Activated CD4-positive, alpha-beta T cell treated with anti-CD3 and anti-CD28 coated beads for 4 hours (primary cell): ENCODE results near the gene SH2D5.
A peak's percentile ranks its signal among the peaks of the same experiment; 100 is the strongest.

ENCODE experiments used
- DNase-seq, 2 donors: peaks; one replicate each; pipeline ENCODE4 v3.0.0-alpha.2; 2020

The SH2D5 gene

DNA sequence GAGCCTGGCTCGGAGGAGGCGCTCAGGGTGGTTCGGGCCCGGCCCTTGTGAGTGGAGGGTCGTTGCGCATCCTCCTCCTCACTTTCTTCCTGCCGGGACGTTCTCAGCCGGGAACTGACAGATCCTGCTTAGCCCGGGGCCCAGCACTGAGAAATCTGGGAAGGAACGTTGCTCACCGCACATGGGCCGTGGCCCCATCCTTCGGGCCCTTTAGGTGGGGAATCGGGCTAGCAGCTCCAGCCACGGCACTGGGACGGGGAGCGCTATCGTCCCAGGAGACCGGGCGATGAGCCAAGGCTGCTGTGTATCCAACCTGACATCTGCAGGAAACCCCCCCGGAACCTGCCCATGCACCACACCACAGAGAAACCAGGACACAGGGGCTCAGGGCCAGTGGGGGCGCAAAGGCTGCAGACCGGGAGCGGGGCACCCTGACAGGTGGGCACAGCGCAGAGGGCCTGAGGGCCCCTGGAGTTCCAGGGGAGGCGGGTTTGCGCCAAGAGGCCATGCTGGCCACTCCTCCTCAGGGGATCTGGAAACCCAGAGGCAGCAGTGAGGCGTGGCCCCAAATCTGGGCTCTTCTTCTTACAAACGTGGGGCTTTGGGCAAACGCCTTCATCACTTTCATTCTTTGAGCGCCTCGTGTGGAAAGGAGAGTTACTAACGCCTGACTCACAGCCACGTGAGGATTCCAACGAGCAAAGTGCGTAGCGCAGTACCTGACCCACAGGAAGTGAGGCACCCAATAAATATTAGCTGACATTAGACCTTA is at the start of gene SH2D5:
Gene SH2D5, minus strand, starts transcription at position 116 of the 772 bp plus-strand sequence. CDS start 4,659 bp downstream, outside the sequence.
- peak; percentile 72 for DNase-seq

DNA sequence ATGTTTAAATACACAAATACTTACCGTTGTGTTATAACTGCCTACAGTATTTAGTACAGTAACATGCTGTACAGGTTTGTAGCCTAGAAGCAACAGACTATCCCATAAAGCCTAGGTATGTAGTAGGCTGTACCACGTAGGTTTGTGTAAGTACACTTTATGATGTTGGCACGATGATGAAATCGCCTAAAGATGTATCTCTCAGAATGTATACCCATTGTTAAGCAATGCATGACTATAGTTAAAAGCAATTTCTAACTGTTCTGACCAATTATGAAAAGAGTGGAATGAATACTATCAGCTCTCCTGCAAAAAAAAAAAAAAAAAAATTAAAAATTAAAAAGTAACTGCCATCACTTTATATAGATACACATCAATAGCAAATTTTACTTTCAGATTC is 43.2 kb upstream of the SH2D5 start:
- DNase-seq: no peak

DNA sequence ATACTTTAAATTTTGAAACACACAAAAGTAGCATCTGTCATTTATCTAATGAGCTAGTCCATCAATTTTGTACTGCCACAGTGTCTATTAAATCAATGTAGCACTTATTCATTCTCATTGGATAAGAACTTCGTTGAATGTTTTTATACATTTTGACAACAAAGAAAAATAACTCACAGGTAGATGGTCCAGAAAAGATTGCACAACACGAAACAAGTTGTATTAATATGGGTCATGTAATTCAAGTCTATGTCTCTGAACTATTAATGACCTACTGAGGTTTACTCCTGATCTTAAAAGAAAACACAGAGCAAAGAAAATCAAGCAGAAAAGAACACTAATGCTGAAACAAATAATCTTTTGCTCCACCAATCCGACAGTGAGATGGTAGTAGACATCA is 39.3 kb upstream of the SH2D5 start:
- DNase-seq: no peak

DNA sequence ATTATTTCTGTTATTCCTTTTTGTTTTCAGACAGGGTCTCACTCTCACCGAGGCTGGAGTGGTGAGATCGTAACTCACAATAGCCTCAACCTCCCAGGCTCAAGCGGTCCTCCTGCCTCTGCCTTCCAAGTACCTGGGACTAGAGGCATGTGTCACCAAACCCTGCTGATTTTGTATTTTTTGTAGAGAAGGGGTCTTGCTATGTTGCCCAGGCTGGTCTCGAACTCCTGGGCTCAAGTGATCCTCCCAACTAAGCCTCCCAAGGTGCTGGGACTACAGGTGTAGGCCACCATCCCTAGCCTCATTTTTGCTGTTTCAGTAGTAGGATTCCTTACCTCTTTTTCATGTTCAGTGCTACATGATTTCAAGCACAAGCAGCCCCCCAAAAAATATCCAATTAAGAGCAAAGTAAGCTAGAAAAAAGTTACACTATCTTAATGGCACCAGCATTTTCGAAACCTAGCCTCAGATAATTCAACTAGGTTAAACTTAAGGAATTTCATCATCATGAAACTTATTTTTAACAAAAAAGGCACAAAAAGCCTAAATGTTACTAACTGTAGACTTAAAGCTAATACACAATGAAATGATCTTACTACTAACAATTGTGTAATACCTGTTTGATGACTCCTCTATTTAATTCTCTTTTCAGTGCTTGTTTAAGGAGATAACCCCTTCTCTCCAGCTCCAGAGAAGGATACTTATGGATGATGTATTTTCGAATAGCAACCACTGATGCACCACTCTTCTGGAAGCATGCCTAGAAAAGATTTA is 38.0 kb upstream of the SH2D5 start:
- DNase-seq: no peak

DNA sequence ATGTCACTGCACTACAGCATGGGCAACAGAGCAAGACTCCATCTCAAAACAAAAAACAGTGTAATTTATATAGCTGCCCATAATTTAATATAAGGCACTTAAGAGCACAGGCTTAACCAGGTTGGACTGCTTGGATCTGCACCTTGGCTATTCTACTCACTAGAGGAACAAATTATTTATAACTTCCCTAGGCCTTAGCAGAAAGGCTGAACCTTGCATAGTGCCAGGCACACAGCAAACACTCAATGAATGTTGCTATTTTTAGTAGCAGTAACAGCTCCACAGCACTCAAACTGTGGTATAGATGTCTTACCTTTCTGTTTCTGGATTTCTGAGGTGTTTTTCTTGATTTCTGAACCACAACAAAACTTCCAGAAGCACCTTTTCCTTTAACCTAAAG is 34.8 kb upstream of the SH2D5 start:
- DNase-seq: no peak

DNA sequence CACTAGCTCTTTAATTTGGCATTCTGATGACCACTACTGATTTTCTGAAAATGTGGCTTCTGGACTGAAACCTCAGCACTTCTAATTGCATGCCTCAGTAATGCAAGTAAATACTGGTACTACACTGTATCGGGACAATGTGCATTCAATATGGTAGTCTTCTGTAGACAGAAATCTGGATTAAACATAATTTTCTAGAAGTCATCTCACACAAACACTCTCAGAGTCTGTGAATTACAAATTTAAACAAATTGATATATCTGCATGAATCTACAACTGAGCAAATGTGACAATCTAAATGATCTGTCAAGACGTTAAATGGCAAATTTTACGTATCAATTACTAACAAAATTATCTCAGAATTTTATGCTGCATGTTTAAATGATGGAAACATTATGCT is 30.9 kb upstream of the SH2D5 start:
- DNase-seq: no peak

DNA sequence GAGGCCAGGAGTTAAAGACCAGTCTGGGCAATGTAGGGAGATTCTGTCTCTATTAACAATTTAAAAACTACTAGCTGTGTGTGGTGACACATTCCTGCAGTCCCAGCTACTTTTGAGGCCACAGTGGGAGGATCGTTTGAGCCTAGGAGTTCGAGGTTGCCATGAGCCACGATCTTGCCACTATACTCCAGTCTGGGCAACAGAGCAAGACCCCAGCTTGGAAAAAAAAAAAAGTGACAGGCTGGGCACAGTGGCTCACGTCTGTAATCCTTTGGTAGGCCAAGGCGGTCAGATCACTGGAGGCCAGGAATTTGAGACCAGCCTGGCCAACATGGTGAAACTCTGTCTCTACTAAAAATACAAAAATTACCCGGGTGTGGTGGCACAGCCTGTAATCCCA is 27.8 kb upstream of the SH2D5 start:
- no peak for DNase-seq

DNA sequence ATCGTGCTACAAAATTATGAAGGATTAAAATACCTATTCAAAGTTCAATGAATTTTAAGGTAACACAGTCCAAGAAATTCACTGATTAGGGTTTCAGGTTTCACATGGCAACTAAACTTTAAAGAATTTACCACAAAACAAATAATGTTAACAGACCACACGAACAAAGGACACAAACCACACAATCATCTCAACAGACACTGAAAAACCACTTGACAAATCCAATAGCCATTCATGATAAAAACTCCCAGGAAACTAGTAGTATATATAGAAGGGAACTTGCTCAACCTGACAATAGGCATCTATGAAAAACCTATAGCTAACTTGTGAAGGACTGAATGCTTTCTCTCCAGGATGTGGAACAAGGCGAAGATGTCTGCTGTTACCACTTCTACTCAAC is 21.1 kb upstream of the SH2D5 start:
- no peak for DNase-seq

DNA sequence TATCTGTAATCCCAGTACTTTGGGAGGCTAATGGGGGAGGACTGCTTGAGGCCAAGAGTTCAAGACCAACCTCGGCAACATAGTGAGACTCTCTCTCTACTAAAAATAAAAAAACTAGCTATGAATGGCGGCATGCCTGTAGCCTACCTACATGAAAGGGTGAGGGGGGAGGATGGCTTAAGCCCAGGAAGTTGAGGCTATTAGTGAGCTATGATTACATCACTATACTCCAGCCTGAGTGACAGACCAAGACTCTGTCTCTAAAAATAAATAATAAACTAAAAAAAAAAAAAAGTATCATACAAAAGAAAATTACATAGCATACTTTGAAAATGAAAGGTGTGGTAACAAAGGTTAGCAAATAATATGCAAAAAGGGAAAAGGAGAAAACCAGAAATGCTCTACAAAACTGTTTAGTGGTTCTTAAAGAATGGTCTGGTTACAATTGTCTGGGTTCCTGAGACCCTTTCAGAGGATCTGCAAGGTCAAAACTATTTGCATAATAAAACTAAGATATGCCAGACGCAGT is 19.0 kb upstream of the SH2D5 start:
- no peak for DNase-seq

DNA sequence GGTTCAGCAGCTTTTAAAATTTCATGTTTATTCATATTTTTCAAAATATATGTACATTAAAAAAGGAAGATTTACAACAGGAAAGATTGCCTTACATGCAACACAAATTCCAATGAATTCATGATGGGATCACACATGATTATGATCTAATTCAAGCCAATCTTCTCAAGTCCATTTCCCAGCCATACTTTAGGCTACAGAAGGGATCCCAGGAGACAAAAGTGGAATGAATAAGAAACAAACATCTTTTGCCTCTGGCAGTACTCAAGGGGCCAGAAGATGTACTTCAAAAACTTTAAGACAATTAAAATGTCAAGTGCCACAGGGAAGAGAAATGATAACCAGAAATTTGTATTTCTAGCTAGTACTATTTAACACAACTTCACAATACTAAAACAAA is 10.2 kb upstream of the SH2D5 start:
- no peak for DNase-seq

DNA sequence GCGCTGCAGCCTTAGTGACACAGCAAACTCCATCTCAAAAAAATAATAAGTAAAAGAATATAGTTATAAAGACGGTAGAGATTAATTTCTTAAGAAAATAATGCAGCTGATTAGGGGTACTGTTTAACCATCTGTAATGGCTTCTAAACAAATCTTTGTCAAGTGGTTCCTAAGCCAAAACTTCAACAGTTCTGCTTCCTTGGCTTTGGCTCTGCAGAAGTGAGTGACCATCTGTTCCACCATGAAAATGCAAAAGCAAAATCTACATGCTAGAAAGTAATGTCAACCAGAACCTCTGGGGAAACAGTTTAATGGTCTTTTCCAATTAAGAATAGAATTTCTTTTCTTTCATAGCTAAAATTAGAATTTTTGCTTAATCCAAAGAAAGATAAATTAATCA is 8.3 kb upstream of the SH2D5 start:
- DNase-seq: no peak

DNA sequence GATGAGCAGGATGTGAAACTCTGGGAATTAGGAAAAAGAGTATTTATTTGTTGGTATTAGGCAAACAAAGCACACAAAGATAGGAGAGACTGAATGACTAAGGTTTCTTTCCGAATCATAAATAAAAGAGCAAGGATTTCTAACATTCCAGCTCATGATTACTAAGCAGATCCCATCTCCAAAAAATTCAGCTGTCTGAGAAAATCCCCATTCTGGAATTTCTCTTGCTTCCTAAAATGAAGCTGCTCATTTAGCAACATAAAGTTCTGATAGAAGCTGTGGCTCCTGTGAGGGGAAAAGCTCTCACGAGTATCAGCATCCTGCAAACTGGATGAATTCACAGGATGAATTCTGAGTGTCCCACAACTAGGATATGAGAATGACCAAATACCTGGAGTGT is 6.7 kb upstream of the SH2D5 start:
- DNase-seq: no peak

DNA sequence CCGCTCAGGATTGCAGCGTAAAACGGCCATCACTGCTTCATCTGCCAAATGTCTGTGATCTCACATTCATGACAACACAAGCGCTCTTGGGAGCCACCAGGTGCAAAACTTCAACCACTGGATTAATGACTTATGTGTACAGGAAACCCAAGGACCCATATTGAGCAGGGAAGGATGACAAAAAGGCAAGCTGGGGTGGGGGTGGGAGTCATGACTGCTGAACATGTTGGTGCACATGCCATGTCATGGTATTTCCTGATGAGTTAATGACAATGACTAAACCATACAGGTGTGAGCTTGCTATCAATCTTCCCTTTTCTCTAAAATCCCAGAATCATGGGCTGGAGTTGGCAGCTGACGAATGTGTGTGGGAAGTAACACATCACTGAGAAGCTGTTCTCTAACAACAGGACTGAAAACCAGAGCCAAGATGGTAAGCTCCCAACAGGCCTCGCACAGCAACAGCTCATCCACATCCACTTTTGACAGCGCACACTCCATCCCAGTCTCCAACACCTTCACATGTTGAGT is 3.1 kb upstream of the SH2D5 start:
- DNase-seq: no peak

DNA sequence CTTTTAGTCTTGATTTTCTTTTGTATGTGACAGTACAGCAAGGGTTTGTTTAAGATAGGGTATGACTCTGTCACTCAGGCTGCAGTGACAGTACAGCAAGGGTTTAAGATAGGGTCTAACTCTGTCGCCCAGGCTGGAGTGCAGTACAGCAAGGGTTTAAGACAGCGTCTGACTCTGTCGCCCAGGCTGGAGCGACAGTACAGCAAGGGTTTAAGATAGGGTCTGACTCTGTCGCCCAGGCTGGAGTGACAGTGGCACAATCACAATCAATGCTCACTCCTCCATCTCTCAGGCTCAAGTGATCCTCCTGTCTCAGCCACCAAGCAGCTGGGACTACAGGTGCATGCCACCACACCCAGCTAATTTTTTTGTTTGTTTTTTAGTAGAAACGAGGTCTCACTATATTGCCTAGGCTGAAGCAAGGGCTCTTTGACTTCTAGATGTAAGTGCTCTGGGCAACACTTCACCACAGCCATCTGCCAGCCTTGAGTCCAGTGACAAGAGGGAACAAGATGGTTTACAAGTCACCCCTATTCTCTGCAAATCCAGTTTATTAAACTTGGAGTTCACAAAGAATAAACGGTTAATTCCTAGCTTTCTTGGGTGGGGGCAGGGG is 965 bp upstream of the SH2D5 start:
- no peak for DNase-seq

DNA sequence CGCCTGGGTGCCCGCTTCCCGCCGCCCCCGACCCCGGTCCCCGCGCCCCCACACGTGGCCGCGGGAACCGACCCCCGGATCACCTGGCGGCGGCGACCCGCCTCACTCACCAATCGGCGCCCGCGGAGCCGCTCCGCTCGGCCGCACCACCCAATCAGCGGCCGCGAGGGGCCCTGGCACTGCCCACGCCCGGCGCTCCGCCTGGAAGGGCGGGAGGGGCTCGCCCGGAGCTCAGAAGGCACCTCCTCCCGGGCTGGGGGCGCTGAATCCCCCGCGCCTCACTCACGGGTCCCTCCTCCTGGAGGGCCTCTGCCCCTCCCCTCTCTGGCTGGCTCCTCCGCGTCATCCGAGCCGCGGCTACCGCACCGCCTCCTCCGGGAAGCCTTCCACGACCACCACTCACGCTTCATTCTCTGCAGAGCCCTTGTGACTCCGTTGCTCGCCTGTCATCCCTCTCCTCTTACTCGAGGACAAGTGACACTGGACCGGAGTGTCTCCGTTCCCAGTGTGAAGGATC is 374 bp downstream of the SH2D5 start:
- peak; percentile 48 to 61 for DNase-seq

DNA sequence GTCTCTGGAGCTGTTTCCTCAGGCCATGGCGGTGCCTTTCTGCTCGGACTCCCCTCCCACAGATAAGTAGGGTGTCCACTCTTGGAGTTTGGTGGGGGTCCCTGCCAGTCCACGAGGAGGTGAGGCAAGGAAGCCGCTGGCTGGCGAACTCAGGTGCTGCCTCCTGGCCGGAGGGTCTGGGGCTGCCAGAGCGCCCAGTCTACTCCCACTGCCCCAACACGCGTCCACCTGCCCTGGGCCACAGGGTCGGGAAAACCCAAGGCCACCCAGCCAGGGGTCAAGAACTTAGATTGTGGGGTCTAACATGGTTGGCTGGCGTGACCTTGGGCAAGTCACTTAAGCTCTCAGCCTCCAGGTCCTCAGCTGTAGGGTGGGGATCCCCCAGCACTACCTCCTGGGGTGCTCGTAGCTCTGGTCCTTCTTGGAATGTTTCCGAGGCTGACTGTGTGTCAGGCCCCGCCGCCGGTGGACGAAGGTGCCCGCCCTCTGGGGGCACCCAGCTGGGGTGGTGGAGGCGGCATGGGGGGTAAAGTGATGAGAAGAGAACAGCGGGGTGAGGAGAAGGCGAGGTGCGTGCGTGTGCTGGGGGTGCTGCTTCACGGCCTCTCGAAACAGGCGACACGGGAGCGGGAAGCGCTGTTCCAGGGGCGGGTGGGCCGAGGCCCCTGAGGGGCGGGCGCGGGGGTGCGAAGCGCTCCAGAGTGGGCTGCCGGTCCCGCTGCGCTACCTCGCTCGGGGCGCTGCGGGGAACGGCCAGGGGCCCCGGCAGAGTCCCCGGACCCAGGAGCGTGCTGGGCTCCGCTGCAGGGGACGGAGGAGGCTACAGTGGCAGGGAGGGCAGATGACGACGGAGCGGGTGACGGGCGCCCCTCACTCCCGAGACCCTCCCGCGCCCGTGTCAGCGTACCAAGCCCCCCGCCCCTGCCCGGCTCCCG is 1.2 kb downstream of the SH2D5 start:
- DNase-seq: peak in 1 of 2 donors; percentile 15

DNA sequence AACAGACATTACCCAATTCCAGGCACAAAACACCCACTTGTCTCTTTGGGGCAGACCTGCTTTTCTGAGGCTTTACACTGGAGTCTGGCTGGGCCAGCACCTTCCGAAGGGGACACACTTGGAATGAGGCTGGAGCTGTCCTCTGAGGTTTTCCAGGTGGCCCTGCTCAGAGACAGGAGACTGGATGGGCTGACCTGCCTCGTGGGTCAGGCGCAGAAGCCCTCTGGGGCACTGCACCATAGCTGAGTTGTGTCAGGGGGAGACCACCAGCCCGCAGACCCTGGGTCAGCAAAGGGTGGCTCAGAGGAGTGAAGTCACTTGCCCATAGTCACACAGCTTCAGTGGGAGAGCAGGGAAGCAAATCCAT is 1.8 kb downstream of the SH2D5 start:
- DNase-seq: no peak

DNA sequence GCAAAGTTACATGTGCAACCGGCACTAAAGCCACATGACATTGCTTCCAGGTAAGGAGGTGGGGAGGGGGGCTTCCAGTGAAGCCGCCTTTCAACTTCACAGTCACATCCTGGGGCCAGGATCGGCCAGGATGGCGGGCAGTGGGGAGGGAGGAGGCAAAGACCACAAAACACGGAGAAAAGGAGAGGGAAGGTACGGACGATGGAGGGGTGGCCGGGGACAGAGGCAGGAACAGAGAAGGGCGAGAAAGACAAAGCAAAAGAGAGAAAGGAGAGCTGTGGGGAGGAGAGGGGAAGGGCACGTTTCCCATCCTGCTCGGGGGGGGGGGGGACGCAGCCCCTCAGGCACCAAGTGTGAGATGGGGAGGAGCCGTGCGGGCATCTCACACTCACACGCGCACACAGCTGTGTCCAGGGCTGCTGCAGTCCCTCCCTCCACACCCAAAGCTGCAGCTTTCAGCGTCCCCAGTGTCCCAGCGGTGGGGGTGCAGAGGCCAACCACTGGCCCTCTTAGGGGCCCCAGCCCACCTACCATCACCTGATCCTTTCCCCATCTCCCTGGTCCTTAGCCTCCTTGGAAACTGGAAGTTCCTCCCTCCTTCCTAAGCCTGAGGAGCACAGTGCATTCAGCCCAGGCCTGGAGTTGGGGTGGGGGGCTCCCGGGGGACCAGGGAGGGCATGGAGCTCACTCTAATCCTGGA is 2.4 kb downstream of the SH2D5 start:
- DNase-seq: no peak

DNA sequence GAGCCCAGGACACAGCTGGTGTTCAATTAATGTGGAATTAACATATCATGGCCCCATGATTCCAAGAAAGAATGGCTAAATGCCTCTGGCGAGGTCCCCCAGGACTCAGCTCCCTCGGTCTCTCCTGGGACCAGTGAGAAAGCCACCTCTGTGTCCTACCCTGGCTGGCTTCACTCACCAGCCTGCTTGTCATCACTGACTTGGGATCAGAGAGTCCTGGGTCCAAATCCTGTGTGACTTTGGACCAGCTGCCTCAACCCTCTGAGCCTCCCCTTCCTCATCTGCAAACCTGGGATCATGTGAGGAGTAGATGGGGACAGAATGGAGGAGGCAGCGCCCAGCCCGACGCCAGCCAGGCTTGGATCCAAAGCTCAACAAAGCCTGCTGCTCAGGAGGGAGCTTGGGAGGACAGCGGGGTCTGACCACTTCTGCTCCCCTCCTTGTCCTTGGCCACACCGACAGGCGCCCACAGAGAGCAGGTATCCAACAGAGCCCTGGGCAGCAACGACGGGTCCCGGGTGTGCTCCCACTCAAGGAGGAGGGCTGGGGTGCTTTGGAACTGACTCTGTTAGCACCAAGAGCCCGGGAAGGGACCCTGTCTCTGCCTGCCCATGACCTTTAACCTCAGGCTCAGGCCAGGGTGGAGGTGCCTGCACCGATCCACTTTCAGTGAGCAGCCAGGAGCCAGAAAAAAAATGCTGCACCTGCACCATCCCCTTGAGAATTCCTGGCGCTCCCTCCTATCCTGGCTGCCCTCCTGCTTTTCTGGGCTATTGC is 3.2 kb downstream of the SH2D5 start:
- no peak for DNase-seq

DNA sequence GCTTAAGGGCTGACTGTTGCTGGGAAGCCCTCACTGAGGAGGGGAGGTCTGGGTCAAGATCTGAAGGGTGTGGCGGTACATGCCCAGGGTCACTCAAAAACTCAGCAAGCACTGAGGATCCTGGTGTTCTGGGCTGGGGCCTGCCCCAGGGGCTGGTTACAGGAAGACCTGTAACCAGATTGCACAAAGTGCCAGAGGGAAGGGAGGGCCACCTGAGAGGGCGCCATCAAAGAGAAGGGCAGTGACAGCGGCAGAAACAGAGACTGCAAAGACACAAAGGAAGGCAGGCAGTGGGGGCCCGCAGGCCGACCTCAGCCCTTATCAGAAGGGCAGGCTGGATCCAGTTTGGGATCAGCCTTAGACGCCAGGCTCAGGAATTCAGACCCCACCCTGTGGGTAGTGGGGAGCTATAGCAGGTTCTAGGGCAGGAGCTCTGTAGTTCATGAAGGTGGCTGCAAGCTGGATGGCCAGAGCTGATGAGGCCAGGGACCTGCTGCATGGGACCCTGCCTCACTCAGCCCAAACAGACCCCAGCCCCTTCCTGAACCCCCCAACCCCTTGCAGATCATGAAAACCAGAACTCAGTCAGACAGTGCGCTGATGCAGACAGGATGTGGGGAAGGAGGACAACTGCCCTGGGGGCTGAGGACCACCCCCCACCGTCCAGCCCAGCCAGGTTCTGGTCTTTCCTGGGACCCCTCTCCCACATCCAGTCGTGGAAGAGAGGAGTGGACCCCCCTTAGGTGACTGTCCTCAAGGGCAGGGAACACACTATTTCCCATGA is 3.9 kb downstream of the SH2D5 start:
- no peak for DNase-seq
